Transverse colon (tissue), 4 donors: ENCODE measurements around the gene FMNL1.

Experiments used
- CTCF ChIP-seq, 5 experiments: fragments of 200-600 bp in 3 of 5; fragments of 450-650 bp in 2 of 5; sonication (generic) in 3 of 5; IDR thresholded peaks; 1 replicate in 2 of 5; 2 replicates in 3 of 5; pipeline ENCODE4 v1.5.1; 2016 to 2017; ENCODE audit warnings: antibody characterized with exemption in 5 of 5, inconsistent platforms in 3 of 5, mild to moderate bottlenecking in 2 of 5, moderate library complexity in 1 of 5
- POLR2A ChIP-seq: fragments of 450-650 bp; IDR thresholded peaks from one replicate; pipeline ENCODE4 v1.6.1; 2016; ENCODE audit warnings: antibody characterized with exemption, mild to moderate bottlenecking, moderate library complexity
- POLR2AphosphoS5 ChIP-seq, 3 donors: sonication (generic); formaldehyde crosslinking; IDR thresholded peaks; one replicate each; pipeline ENCODE4 v1.6.1; 2016; ENCODE audit warnings: antibody characterized with exemption in 3 of 3

- no peak for TF ChIP-seq POLR2A
- TF ChIP-seq CTCF (IDR thresholded peaks at IDR 0.05), result no peak
- peak; percentile 37 to 39 (median 37) for TF ChIP-seq POLR2AphosphoS5 (IDR thresholded peaks at IDR 0.05)
These were observed 61.3 kb downstream of the FMNL1 start for GRCh38 chr17:45282683-45283644.
